ENCODE data around the gene ARFGEF3.

- TF ChIP-seq CTCF (IDR thresholded peaks at IDR 0.05; ENCODE audit: low read depth, low read length) (no peak), EZH2phosphoT487 (IDR thresholded peaks at IDR 0.05; ENCODE audit: low read depth) (no peak)
Observed at GRCh38 chr6:138341176-138341575, 179.4 kb downstream of the ARFGEF3 start.
